GM20431 (cell line): ENCODE results near the gene SUMO2.
"Not testable (repeated sequence)": the region's sequence is repeated elsewhere in the genome, so short reads cannot be mapped to it uniquely, and the experiment has no call there.

Experiments used
- in situ Hi-C: fragments of 300-500 bp; cut with MseI, MboI; formaldehyde crosslinking; loops from one replicate; pipeline ENCODE4 v1.15.0; 2020; ENCODE audit warnings: low sequenced_read_pairs; ENCODE audit not compliant: unreplicated experiment

SUMO2 gene

GRCh38 chr17:75183999-75184884 is 1.5 kb upstream of the SUMO2 start:
- in situ Hi-C loops: no loop called here

GRCh38 chr17:75182319-75182568 is 515 bp downstream of the SUMO2 start:
- in situ Hi-C loops: no loop called here

GRCh38 chr17:75181608-75182318 is 996 bp downstream of the SUMO2 start:
- in situ Hi-C loops: no loop called here

GRCh38 chr17:75181110-75181509 is 1.6 kb downstream of the SUMO2 start:
- in situ Hi-C loops: no loop called here

GRCh38 chr17:75178453-75178852 is 4.3 kb downstream of the SUMO2 start:
- in situ Hi-C loops: no loop called here

GRCh38 chr17:75176625-75177024 is 6.1 kb downstream of the SUMO2 start:
- in situ Hi-C loops: no loop called here

- in situ Hi-C loops: no loop called here
These were observed 7.8 kb downstream of the SUMO2 start for GRCh38 chr17:75174996-75175395.

- in situ Hi-C loops: no loop called here
These were observed 9.2 kb downstream of the SUMO2 start for GRCh38 chr17:75173526-75173925.

GRCh38 chr17:75168998-75169397 is 13.8 kb downstream of the SUMO2 start:
- in situ Hi-C loops: no loop called here

- in situ Hi-C loops: not testable (repeated sequence)
These were observed 18.2 kb downstream of the SUMO2 start for GRCh38 chr17:75164606-75165005.

GRCh38 chr17:75163074-75163473 is 19.7 kb downstream of the SUMO2 start:
- in situ Hi-C loops: no loop called here

- in situ Hi-C loops: no loop called here
These were observed 22.5 kb downstream of the SUMO2 start for GRCh38 chr17:75160211-75160610.

- in situ Hi-C loops: no loop called here
These were observed 23.3 kb downstream of the SUMO2 start for GRCh38 chr17:75159196-75160031.

GRCh38 chr17:75158480-75158879 is 24.3 kb downstream of the SUMO2 start:
- in situ Hi-C loops: not testable (repeated sequence)

GRCh38 chr17:75155191-75155601 is 27.6 kb downstream of the SUMO2 start:
- in situ Hi-C loops: no loop called here

GRCh38 chr17:75154195-75155106 is 28.3 kb downstream of the SUMO2 start, which contains the start of gene JPT1:
Gene JPT1, minus strand, starts transcription at chr17:75154512. Its CDS starts 115 bp downstream, at chr17:75154397.
- in situ Hi-C loops: no loop called here

GRCh38 chr17:75153780-75154194 is 29.0 kb downstream of the SUMO2 start:
- in situ Hi-C loops: no loop called here

- in situ Hi-C loops: no loop called here
These were observed 29.6 kb downstream of the SUMO2 start for GRCh38 chr17:75152922-75153779.

GRCh38 chr17:75152523-75152921 is 30.2 kb downstream of the SUMO2 start:
- in situ Hi-C loops: no loop called here
